GM12865 (cell line): ENCODE results near the gene IMPA2.

Experiments
- DNase-seq: peaks from one replicate; pipeline ENCODE4 v3.0.0; 2010; ENCODE audit warnings: low read depth
- H3K4me3 ChIP-seq: 2 replicates; pipeline ENCODE4 v1.5.1; 2011; ENCODE audit warnings: mild to moderate bottlenecking, low read depth, low read length, control low read depth
- CTCF ChIP-seq: IDR thresholded peaks from 2 replicates; pipeline ENCODE4 v1.5.1; 2011; ENCODE audit warnings: low read length, control low read depth, low read depth, inconsistent platforms; ENCODE audit not compliant: insufficient read depth; ENCODE audit errors: missing control alignments

Gene IMPA2

GRCh38 chr18:12052866-12053265 is 71.6 kb downstream of the IMPA2 start:
- no peak for DNase-seq
- H3K4me3 ChIP-seq, result no peak overlapping the region
- no peak for TF ChIP-seq CTCF

DNA sequence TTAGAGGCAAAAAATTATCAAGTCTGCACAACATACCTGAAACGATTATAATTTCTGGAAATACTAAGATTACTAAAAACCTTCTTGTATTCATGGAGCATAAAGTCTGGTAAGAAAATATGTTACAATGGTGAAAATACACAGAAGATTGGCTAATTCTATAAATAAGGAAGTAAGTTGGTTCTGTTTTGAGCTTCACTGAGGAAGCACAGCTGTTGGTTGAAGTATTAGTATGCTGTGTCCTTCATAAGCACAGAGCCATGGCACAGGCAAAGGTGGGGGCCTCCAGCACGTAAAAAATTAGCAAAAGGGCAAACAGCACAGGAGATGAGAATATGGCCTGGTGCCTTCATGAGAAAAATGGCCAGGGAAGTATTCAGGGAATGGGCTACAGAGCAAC is 72.0 kb downstream of the IMPA2 start:
- no peak overlapping the region for H3K4me3 ChIP-seq
- no peak for TF ChIP-seq CTCF
- peak; percentile 51 for DNase-seq

DNA sequence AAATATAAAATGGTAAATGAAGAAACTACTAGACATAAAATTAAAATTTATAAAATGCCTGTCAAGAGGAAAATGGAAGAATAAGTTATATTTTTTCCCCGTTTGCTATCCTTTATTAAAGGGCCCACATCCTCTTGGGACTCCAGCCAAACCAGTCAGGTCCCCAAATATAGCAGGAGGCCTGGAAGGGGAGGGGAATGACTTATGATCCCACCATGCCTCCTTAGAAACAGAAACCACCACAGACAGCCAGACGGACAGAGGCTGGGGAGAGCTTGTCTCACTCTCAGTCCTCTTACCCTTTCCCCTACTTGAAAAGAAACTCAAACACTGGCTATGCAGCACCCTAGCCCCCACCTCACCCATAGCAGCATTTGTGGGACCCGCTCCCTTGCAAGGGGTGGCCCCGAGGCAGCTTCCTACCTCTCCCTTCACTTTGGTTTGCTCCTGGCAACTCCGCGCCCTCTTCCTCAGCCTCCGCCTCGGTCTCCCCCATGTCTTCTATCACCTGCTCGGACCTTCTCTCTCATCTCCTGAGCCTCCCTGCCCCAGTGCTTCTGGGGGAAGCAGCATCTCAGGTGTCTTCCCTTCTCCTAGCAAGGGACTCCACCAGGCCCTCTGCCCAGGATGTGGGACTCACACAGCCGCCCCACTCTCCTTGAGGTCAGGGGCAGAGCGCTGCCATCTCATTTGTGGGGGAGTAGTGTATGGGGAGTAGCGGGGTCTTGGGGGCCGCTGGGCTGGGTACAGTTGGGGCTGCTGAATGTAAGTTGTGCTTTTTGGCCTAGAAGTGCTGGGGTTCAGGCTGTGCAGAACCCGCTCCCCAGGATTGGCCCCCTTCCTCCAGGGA is 75.0 kb downstream of the IMPA2 start:
- TF ChIP-seq CTCF, result no peak
- no peak for DNase-seq
- H3K4me3 ChIP-seq, result no peak overlapping the region

DNA sequence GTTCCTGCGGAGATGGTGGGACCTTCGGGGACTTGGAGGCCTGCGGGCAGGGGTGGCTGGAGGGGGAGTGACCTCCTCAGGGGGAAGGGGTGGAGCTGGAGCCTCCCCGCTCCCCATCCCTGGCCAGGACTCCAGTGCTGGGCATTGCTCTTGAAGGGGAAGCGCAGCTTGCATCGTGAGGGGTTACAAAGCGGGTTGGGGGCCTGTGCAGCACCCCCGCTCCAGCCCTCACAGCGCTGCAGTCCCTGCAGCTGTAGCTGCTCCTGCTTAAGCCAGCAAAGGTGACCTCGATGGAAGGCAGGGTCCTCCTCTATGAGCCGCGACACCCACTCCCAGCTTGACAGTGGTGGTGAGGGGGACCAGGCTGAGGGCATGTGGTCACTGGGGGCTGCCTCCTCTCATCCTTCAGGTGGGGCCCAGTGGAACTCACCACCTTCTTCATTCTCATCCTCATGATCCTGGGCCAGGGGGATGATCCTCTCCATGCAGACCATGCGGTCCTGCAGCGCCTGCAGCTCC is 75.6 kb downstream of the IMPA2 start:
- TF ChIP-seq CTCF, result no peak
- no peak for DNase-seq
- no peak overlapping the region for H3K4me3 ChIP-seq

- no peak overlapping the region for H3K4me3 ChIP-seq
- peak; percentile 15 for TF ChIP-seq CTCF
- DNase-seq, result peak; percentile 20
These were observed 76.2 kb downstream of the IMPA2 start for GRCh38 chr18:12057419-12058039.

DNA sequence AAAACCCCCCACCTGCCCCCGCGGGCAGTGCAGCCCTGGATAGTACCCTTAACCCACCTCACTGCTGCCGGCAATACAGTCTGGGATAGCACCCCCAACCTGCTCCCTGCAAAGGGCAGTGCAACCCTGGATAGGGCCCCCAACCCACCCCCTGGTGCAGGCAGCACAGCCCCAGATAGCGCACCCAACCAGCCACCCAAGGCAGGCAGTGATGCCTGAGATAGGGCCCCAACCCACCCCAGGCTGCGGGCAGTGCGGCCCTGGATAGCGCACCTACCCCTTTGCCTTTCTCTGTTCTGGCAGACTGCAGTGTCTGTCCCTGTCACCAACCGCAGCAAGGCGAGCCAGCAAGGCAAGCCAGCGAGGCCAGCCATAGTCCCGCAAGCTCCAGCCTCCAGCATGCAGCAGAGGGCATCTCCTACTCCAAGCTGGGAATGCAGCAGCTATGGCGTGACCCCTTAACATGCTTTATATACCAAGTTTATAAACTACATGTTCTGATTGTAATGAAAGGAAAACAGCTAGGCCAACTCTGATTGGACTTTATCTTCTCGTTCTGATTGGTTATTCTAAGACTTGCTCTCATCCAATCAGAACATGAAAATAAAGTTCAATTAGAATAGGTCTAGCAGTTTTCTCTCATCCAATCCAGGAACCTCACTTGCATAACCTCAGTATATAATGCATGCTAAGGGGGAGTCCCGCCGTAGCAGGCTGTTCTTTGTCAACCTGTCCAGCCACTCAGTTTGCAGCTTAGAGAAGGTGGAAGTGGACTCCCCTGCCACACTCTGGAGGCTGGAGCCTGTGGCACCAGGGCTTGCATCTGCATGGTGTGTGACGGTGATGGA is 78.3 kb downstream of the IMPA2 start:
- TF ChIP-seq CTCF, result no peak
- DNase-seq, result no peak
- no peak overlapping the region for H3K4me3 ChIP-seq
